ENCODE data around the gene DEFB112.

The DEFB112 gene

GRCh38 chr6:50049829-50050228 lies at the start of gene DEFB112:
Gene DEFB112, minus strand, starts transcription at chr6:50049929. Its CDS starts 60 bp downstream, at chr6:50049869.
- no peak within 1 kb of the TSS for H3K27ac ChIP-seq (ENCODE audit: low read length)
- H3K4me3 ChIP-seq (ENCODE audit: low read length) = no peak within 1 kb of the TSS
- no peaks in the 10 kb centered on the region for H3K27me3 ChIP-seq (ENCODE audit: control insufficient read depth, insufficient read depth, low read length)
- H3K36me3 ChIP-seq (ENCODE audit: control insufficient read depth, insufficient read depth, low read length) = no peaks in the 10 kb centered on the region
- no peaks in the 10 kb centered on the region for H3K4me1 ChIP-seq (ENCODE audit: control insufficient read depth, insufficient read depth, low read length)
- DNase-seq (ENCODE audit: low read depth, low spot score) = no peak
- no CpG with 5 or more reads among the region's 1 CpG for WGBS (ENCODE audit: insufficient coverage, insufficient read length)
- H3K9me3 ChIP-seq (ENCODE audit: control insufficient read depth, insufficient read depth, low read length) = no peaks in the 10 kb centered on the region

DNA sequence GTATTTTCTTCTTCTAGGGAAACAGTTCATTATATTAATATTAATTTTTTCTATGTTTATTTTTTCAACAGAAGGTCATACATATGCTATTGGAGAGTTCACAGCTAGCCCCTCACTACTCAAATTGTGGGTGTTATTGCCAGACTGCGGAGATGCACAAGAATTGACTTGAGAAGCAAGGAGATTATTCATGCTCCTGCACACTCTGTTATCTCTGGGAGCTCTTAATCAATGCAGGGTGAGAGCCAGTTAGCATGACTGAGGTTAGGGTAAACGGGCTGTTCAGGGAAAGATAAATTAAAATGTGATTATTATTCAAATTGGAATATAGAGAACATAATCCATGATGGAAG lies 48.9 kb upstream of the DEFB112 start:
- Histone ChIP-seq H3K4me3 (ENCODE audit: low read length) (no peak overlapping the region), H3K9me3 (ENCODE audit: control insufficient read depth, insufficient read depth, low read length) (no peaks in the 10 kb centered on the region), H3K27me3 (ENCODE audit: control insufficient read depth, insufficient read depth, low read length) (no peaks in the 10 kb centered on the region), H3K36me3 (ENCODE audit: control insufficient read depth, insufficient read depth, low read length) (no peaks in the 10 kb centered on the region), H3K27ac (ENCODE audit: low read length) (no peak overlapping the region), H3K4me1 (ENCODE audit: control insufficient read depth, insufficient read depth, low read length) (no peaks in the 10 kb centered on the region)
- WGBS (ENCODE audit: insufficient coverage, insufficient read length) = no CpG with 5 or more reads among the region's 2 CpGs
- DNase-seq (ENCODE audit: low read depth, low spot score) = no peak

- Histone ChIP-seq H3K36me3 (ENCODE audit: control insufficient read depth, insufficient read depth, low read length) (no peaks in the 10 kb centered on the region), H3K4me3 (ENCODE audit: low read length) (no peak overlapping the region), H3K27ac (ENCODE audit: low read length) (no peak overlapping the region), H3K4me1 (ENCODE audit: control insufficient read depth, insufficient read depth, low read length) (no peaks in the 10 kb centered on the region), H3K9me3 (ENCODE audit: control insufficient read depth, insufficient read depth, low read length) (no peaks in the 10 kb centered on the region), H3K27me3 (ENCODE audit: control insufficient read depth, insufficient read depth, low read length) (no peaks in the 10 kb centered on the region)
- DNase-seq (ENCODE audit: low read depth, low spot score) = no peak
- no CpG with 5 or more reads among the region's 7 CpGs for WGBS (ENCODE audit: insufficient coverage, insufficient read length)
Measured at GRCh38 chr6:50097966-50098640, 48.4 kb upstream of the DEFB112 start.

GRCh38 chr6:50096296-50096695 lies 46.6 kb upstream of the DEFB112 start:
- no peak overlapping the region for H3K27ac ChIP-seq (ENCODE audit: low read length)
- no peaks in the 10 kb centered on the region for H3K36me3 ChIP-seq (ENCODE audit: control insufficient read depth, insufficient read depth, low read length)
- no peaks in the 10 kb centered on the region for H3K4me1 ChIP-seq (ENCODE audit: control insufficient read depth, insufficient read depth, low read length)
- H3K27me3 ChIP-seq (ENCODE audit: control insufficient read depth, insufficient read depth, low read length) = no peaks in the 10 kb centered on the region
- H3K4me3 ChIP-seq (ENCODE audit: low read length) = no peak overlapping the region
- H3K9me3 ChIP-seq (ENCODE audit: control insufficient read depth, insufficient read depth, low read length) = no peaks in the 10 kb centered on the region
- DNase-seq (ENCODE audit: low read depth, low spot score) = no peak

DNA sequence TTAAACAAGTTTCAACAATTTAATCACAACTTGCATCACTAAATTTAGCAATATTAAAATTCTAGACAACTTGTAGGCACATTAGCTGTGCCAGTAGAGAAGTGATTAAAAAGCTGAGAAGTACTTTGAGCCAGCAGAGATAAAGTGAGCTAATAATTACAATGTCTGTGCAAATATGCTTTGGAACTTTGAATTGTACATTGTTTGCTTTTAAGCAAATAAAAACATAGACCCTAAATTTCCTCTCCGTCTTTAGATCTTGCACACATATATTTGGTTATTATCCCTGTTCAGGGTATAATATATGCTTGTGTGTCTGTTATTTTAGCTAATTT lies 44.2 kb upstream of the DEFB112 start:
- Histone ChIP-seq H3K27me3 (ENCODE audit: control insufficient read depth, insufficient read depth, low read length) (no peaks in the 10 kb centered on the region), H3K4me3 (ENCODE audit: low read length) (no peak overlapping the region), H3K4me1 (ENCODE audit: control insufficient read depth, insufficient read depth, low read length) (no peaks in the 10 kb centered on the region), H3K27ac (ENCODE audit: low read length) (no peak overlapping the region), H3K36me3 (ENCODE audit: control insufficient read depth, insufficient read depth, low read length) (no peaks in the 10 kb centered on the region), H3K9me3 (ENCODE audit: control insufficient read depth, insufficient read depth, low read length) (no peaks in the 10 kb centered on the region)
- no CpG with 5 or more reads among the region's 1 CpG for WGBS (ENCODE audit: insufficient coverage, insufficient read length)
- no peak for DNase-seq (ENCODE audit: low read depth, low spot score)

DNA sequence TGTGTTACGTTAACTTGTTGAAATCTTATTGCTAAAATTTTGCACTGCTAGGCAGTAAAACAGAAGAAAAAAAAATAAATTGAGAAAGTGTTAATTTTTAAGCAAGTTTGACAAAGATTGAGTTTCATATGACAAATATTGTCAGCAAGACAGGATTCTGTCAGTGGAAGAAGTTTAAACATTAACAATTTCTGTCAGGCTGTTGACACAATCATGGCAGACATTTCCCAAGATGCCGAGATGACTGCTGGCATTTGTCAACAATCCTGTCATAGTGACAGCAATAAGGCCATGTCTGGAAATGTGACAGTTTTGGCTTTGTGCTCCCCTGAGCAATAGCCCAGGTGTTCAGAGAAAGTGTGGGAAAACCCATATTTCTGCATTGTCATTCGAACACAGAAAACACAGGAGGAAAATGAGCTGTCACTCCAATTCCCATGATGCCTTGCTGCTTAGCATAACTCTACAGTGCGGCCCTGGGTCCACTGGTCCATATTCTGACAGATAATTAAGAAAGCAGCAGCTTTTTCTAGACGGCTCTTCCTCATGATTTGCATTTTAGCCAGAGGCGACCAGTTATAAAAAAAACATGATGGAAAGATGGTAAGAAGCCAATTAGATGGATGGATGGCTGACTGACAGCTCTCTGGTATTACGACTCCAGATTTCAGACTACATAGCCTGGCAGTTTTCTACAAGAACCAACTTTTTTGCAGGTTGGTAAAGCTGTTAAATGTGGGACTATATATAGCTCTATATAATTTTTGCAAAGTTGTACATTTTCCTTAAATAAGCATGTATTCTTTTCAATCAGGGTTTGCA lies 43.6 kb upstream of the DEFB112 start:
- no peaks in the 10 kb centered on the region for H3K27me3 ChIP-seq (ENCODE audit: control insufficient read depth, insufficient read depth, low read length)
- no peaks in the 10 kb centered on the region for H3K4me1 ChIP-seq (ENCODE audit: control insufficient read depth, insufficient read depth, low read length)
- H3K36me3 ChIP-seq (ENCODE audit: control insufficient read depth, insufficient read depth, low read length) = no peaks in the 10 kb centered on the region
- no peaks in the 10 kb centered on the region for H3K9me3 ChIP-seq (ENCODE audit: control insufficient read depth, insufficient read depth, low read length)
- DNase-seq (ENCODE audit: low read depth, low spot score) = no peak
- WGBS (ENCODE audit: insufficient coverage, insufficient read length) = no CpG with 5 or more reads among the region's 7 CpGs
- H3K27ac ChIP-seq (ENCODE audit: low read length) = no peak overlapping the region
- H3K4me3 ChIP-seq (ENCODE audit: low read length) = no peak overlapping the region

GRCh38 chr6:50091641-50092040 lies 41.9 kb upstream of the DEFB112 start:
- WGBS (ENCODE audit: insufficient coverage, insufficient read length) = no CpG with 5 or more reads among the region's 1 CpG

DNA sequence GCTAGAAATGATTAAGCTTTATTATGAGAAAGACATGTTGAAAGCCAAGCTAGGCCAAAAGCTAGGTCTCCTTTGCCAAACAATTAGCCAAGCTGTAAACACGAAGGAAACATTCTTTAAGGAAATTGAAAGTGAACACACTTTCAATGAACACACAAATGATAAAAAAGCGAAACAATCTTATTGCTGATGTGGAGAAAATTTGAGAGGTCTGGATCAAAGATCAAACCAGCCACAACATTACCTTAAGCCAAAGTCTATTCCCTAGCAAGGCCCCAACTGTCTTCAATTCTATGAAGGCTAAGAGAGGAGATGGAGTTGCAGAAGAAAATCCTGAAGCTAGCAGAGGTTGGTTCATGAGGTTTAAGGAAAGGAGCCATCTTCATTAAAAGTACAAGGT lies 40.2 kb upstream of the DEFB112 start:
- Histone ChIP-seq H3K4me3 (ENCODE audit: low read length) (no peak overlapping the region), H3K27me3 (ENCODE audit: control insufficient read depth, insufficient read depth, low read length) (no peaks in the 10 kb centered on the region), H3K36me3 (ENCODE audit: control insufficient read depth, insufficient read depth, low read length) (no peaks in the 10 kb centered on the region), H3K4me1 (ENCODE audit: control insufficient read depth, insufficient read depth, low read length) (no peaks in the 10 kb centered on the region), H3K27ac (ENCODE audit: low read length) (no peak overlapping the region), H3K9me3 (ENCODE audit: control insufficient read depth, insufficient read depth, low read length) (no peaks in the 10 kb centered on the region)
- WGBS (ENCODE audit: insufficient coverage, insufficient read length) = no CpG with 5 or more reads among the region's 2 CpGs
- no peak for DNase-seq (ENCODE audit: low read depth, low spot score)

More at GRCh38 chr6:50091641-50092040, 41.9 kb upstream of the DEFB112 start:
- no peak overlapping the region for H3K4me3 ChIP-seq (ENCODE audit: low read length)
- no peaks in the 10 kb centered on the region for H3K36me3 ChIP-seq (ENCODE audit: control insufficient read depth, insufficient read depth, low read length)
- H3K9me3 ChIP-seq (ENCODE audit: control insufficient read depth, insufficient read depth, low read length) = no peaks in the 10 kb centered on the region
- H3K27me3 ChIP-seq (ENCODE audit: control insufficient read depth, insufficient read depth, low read length) = no peaks in the 10 kb centered on the region
- no peak overlapping the region for H3K27ac ChIP-seq (ENCODE audit: low read length)
- no peaks in the 10 kb centered on the region for H3K4me1 ChIP-seq (ENCODE audit: control insufficient read depth, insufficient read depth, low read length)
- no peak for DNase-seq (ENCODE audit: low read depth, low spot score)

GRCh38 chr6:50087231-50087954 lies 37.7 kb upstream of the DEFB112 start:
- DNase-seq (ENCODE audit: low read depth, low spot score) = no peak
- H3K9me3 ChIP-seq (ENCODE audit: control insufficient read depth, insufficient read depth, low read length) = no peaks in the 10 kb centered on the region
- no CpG with 5 or more reads among the region's 2 CpGs for WGBS (ENCODE audit: insufficient coverage, insufficient read length)
- no peaks in the 10 kb centered on the region for H3K36me3 ChIP-seq (ENCODE audit: control insufficient read depth, insufficient read depth, low read length)
- no peaks in the 10 kb centered on the region for H3K27me3 ChIP-seq (ENCODE audit: control insufficient read depth, insufficient read depth, low read length)
- no peak overlapping the region for H3K27ac ChIP-seq (ENCODE audit: low read length)
- H3K4me3 ChIP-seq (ENCODE audit: low read length) = no peak overlapping the region
- no peaks in the 10 kb centered on the region for H3K4me1 ChIP-seq (ENCODE audit: control insufficient read depth, insufficient read depth, low read length)

DNA sequence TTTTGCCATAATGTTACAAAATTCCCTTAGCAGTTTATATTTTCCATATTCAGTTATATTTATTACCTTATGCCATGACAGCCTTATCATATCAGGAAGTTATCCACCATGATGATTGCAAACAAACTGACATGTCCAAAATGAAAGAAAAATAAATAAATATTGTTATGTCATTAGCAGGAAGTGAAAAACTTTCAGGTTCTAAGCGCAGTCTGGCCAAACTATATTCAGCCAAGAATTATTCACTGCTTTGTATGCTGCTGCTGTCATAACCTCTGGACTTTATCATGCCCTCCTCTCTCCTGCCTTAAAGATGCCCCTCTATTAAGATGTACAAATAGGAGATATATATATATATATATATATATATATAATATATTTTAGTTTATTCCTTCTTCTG lies 27.7 kb upstream of the DEFB112 start:
- Histone ChIP-seq H3K4me3 (ENCODE audit: low read length) (no peak overlapping the region), H3K27me3 (ENCODE audit: control insufficient read depth, insufficient read depth, low read length) (no peaks in the 10 kb centered on the region), H3K27ac (ENCODE audit: low read length) (no peak overlapping the region), H3K9me3 (ENCODE audit: control insufficient read depth, insufficient read depth, low read length) (no peaks in the 10 kb centered on the region), H3K4me1 (ENCODE audit: control insufficient read depth, insufficient read depth, low read length) (no peaks in the 10 kb centered on the region), H3K36me3 (ENCODE audit: control insufficient read depth, insufficient read depth, low read length) (no peaks in the 10 kb centered on the region)
- DNase-seq (ENCODE audit: low read depth, low spot score) = no peak
- whole genome bisulfite sequencing (ENCODE audit: insufficient coverage, insufficient read length) = no CpG with 5 or more reads among the region's 1 CpG
